Measurements from ENCODE around the gene FZD7. TPM values are rescaled to one million over a fixed set of nuclear protein-coding genes. Genes with fewer than 3 reads are reported as not detected.

FZD7 gene
- total RNA-seq, 1 donor from 2014 or later, result 1.3 TPM

DNA sequence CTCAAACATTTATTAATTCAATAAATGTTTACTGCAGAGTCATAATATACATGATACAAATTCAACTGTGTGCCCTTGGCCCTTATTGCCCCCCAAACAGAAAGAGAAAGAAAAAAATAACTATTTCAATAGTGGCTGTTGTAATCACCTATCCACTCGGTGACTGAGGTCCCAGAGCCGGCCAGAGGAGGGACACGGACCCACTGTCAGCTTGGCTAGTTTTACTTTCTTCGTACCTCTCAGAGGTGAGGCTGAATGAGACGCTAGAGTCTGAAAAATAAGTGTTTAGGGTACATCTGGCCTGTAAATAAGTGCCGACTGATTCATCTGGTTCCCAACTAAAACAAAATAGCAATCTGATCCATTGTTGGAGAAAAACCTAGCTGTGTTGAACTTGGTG is 31.3 kb upstream of the FZD7 start:
- no peak for DNase-seq
- Mint-ChIP-seq H3K27ac (no peak overlapping the region), H3K27me3 (no peaks in the 10 kb centered on the region), H3K9me3 (no peaks in the 10 kb centered on the region), H3K4me3 (no peak overlapping the region), H3K36me3 (ENCODE audit: low read depth) (no peaks in the 10 kb centered on the region), H3K4me1 (no peaks in the 10 kb centered on the region)
- intact Hi-C loops (cut with micrococcal nuclease), result no loop called here

DNA sequence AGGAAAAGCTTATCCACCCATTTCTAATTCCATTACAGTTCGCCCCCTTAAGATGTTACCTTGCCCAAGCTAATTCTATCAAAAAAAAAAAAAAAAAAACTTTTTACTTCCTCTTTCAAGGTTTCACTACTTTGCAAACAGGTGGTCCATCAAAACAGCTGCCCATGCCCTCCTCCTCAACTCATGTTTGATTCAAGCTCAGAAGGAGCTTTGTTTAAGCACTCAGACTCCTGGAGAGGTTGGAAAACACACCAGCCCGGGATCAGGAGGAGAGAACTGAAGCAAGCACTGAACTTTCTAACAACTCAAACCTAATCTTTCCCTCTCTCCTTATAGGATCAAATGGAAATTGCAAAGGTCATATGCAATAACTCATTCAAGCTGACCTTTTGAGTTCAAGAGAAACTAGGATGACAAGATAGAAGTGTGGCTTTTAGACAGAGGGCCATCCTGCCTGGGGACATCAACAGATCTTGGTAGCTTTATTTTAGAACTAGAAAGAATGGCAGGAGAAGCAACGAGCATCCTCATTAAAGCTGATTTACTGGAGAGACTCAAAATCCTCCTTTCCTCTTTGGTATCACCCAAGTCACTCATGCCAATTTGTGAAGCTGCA is 28.3 kb upstream of the FZD7 start:
- H3K4me3 Mint-ChIP-seq, result no peak overlapping the region
- no peak for DNase-seq
- H3K27me3 Mint-ChIP-seq, result peaks cover 13% of the 10 kb centered on the region
- intact Hi-C loops (cut with micrococcal nuclease), result no loop called here
- no peaks in the 10 kb centered on the region for H3K4me1 Mint-ChIP-seq
- no peaks in the 10 kb centered on the region for H3K9me3 Mint-ChIP-seq
- H3K27ac Mint-ChIP-seq, result no peak overlapping the region
- no peaks in the 10 kb centered on the region for H3K36me3 Mint-ChIP-seq (ENCODE audit: low read depth)

- H3K9me3 Mint-ChIP-seq, result no peaks in the 10 kb centered on the region
- no peak overlapping the region for H3K4me3 Mint-ChIP-seq
- intact Hi-C loops (cut with micrococcal nuclease), result no loop called here
- H3K4me1 Mint-ChIP-seq, result no peaks in the 10 kb centered on the region
- no peaks in the 10 kb centered on the region for H3K36me3 Mint-ChIP-seq (ENCODE audit: low read depth)
- peaks cover 16% of the 10 kb centered on the region for H3K27me3 Mint-ChIP-seq
- no peak for DNase-seq
- H3K27ac Mint-ChIP-seq, result no peak overlapping the region
Measured at GRCh38 chr2:202006301-202006700, 27.4 kb upstream of the FZD7 start.

DNA sequence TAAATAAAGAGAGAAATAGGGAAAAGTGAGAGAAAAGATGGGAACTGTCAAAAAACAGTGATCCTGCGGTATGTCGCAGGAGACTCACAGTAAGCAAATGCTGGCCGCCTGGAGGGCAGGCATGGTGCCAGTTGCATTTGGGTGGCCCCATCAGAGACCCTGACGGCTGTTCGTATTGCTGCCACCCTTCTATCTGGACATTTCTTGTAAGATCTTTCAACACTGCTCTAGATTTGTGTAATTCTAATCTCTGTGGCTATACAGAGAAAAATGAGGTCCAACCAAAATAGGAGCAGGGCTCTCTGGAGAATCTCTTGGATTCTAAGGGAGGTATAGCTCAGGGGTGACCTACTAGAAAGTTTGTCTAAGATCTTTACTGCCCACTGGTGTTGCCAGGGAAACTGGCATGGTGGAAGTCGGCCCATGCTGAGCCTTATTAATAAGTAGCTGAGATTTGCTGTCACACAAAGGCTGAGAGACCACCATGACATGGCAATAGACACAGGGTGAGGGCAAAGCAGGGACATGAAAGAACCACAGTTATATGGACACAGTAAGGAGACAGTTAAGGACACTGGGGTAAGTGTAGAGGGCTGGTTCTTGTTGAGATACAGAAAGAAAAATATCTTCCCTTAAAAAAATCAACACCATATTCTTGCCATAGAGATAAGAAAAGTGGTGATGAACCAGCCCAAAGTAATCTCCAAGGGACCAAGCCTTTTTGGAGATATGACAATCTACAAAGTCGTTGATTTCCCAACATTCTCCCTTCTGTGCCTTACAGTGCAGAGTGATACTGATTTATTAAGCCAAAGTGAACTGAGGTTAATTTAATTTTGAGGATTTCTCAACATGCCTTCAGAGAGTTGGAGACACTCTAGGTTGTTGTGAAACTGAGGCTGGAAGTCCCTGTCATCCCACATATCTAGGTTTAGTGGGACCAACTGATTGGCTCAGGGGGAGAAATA is 26.4 kb upstream of the FZD7 start:
- Mint-ChIP-seq H3K27me3 (peaks cover 22% of the 10 kb centered on the region), H3K4me3 (no peak overlapping the region), H3K36me3 (ENCODE audit: low read depth) (no peaks in the 10 kb centered on the region), H3K4me1 (no peaks in the 10 kb centered on the region), H3K9me3 (no peaks in the 10 kb centered on the region), H3K27ac (no peak overlapping the region)
- no peak for DNase-seq
- intact Hi-C loops (cut with micrococcal nuclease), result no loop called here

- intact Hi-C loops (cut with micrococcal nuclease), result no loop called here
Measured at GRCh38 chr2:202007983-202008354, 25.7 kb upstream of the FZD7 start.

GRCh38 chr2:202009019-202009481 is 24.6 kb upstream of the FZD7 start:
- no peak overlapping the region for H3K27ac Mint-ChIP-seq
- intact Hi-C loops (cut with micrococcal nuclease), result no loop called here
- DNase-seq, result no peak
- no peaks in the 10 kb centered on the region for H3K9me3 Mint-ChIP-seq
- H3K36me3 Mint-ChIP-seq (ENCODE audit: low read depth), result no peaks in the 10 kb centered on the region
- H3K27me3 Mint-ChIP-seq, result peaks cover 28% of the 10 kb centered on the region
- no peak overlapping the region for H3K4me3 Mint-ChIP-seq
- no peaks in the 10 kb centered on the region for H3K4me1 Mint-ChIP-seq

More at GRCh38 chr2:202007983-202008354, 25.7 kb upstream of the FZD7 start:
- Mint-ChIP-seq H3K27ac (no peak overlapping the region), H3K4me1 (no peaks in the 10 kb centered on the region), H3K27me3 (peaks cover 26% of the 10 kb centered on the region), H3K9me3 (no peaks in the 10 kb centered on the region), H3K4me3 (no peak overlapping the region), H3K36me3 (ENCODE audit: low read depth) (no peaks in the 10 kb centered on the region)
- DNase-seq, result no peak

DNA sequence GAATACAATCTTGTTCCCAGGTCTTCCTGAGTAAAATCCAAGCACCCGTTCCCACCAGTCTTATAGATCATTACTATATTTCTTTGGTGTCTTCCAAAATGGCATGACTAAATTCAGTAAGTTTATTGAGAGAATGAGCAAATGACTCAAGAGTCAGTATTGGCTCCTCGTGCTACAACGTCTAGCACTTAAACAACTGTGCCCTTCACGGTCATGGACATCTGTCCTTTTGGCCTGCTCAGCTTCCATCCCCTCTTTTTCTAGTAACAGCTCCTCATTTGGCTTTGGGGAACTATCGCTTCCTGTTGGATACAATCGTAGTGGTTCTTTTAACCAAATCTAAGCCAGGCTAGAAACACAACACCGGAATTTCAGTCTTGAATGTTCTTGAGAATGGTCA is 24.1 kb upstream of the FZD7 start:
- Mint-ChIP-seq H3K4me1 (no peaks in the 10 kb centered on the region), H3K27ac (no peak overlapping the region), H3K36me3 (ENCODE audit: low read depth) (no peaks in the 10 kb centered on the region), H3K27me3 (peaks cover 28% of the 10 kb centered on the region), H3K4me3 (no peak overlapping the region), H3K9me3 (no peaks in the 10 kb centered on the region)
- intact Hi-C loops (cut with micrococcal nuclease), result no loop called here
- DNase-seq, result no peak

DNA sequence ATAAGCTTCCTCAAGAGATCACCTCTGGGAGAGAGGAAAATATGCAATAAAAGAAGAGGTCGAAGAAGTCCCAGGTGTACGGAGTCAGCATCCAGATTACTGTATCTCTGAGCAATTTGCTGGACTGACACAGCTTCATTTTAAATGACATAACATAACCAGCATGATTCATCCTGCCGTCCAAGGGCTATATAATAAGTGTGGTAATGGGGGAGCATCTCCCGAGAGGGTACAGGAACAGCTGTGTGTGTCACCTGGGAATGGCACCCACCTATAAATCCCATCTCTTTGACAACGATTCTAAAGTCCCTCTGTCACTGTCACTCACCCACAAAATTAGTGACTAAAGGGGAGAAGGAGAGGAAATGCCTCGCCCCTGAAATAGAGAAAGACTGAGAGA is 19.3 kb upstream of the FZD7 start:
- intact Hi-C loops (cut with micrococcal nuclease), result no loop called here
- Mint-ChIP-seq H3K36me3 (ENCODE audit: low read depth) (no peaks in the 10 kb centered on the region), H3K27ac (no peak overlapping the region), H3K4me1 (no peaks in the 10 kb centered on the region), H3K27me3 (peaks cover 30% of the 10 kb centered on the region), H3K4me3 (no peak overlapping the region), H3K9me3 (no peaks in the 10 kb centered on the region)
- DNase-seq, result no peak

GRCh38 chr2:202014759-202015211 is 18.9 kb upstream of the FZD7 start:
- no peaks in the 10 kb centered on the region for H3K9me3 Mint-ChIP-seq
- intact Hi-C loops (cut with micrococcal nuclease), result no loop called here
- H3K36me3 Mint-ChIP-seq (ENCODE audit: low read depth), result no peaks in the 10 kb centered on the region
- H3K4me3 Mint-ChIP-seq, result no peak overlapping the region
- no peak overlapping the region for H3K27ac Mint-ChIP-seq
- no peaks in the 10 kb centered on the region for H3K4me1 Mint-ChIP-seq
- no peak for DNase-seq
- peaks cover 27% of the 10 kb centered on the region for H3K27me3 Mint-ChIP-seq

- Mint-ChIP-seq H3K27me3 (peaks cover 25% of the 10 kb centered on the region), H3K27ac (no peak overlapping the region), H3K9me3 (no peaks in the 10 kb centered on the region), H3K36me3 (ENCODE audit: low read depth) (no peaks in the 10 kb centered on the region), H3K4me1 (no peaks in the 10 kb centered on the region), H3K4me3 (no peak overlapping the region)
- intact Hi-C loops (cut with micrococcal nuclease), result no loop called here
- no peak for DNase-seq
Measured at GRCh38 chr2:202015471-202015870, 18.2 kb upstream of the FZD7 start.

GRCh38 chr2:202016579-202017227 is 17.0 kb upstream of the FZD7 start:
- intact Hi-C loops (cut with micrococcal nuclease), result no loop called here
- no peaks in the 10 kb centered on the region for H3K4me1 Mint-ChIP-seq
- no peaks in the 10 kb centered on the region for H3K9me3 Mint-ChIP-seq
- peaks cover 20% of the 10 kb centered on the region for H3K27me3 Mint-ChIP-seq
- DNase-seq, result no peak
- no peaks in the 10 kb centered on the region for H3K36me3 Mint-ChIP-seq (ENCODE audit: low read depth)
- no peak overlapping the region for H3K4me3 Mint-ChIP-seq
- H3K27ac Mint-ChIP-seq, result no peak overlapping the region

DNA sequence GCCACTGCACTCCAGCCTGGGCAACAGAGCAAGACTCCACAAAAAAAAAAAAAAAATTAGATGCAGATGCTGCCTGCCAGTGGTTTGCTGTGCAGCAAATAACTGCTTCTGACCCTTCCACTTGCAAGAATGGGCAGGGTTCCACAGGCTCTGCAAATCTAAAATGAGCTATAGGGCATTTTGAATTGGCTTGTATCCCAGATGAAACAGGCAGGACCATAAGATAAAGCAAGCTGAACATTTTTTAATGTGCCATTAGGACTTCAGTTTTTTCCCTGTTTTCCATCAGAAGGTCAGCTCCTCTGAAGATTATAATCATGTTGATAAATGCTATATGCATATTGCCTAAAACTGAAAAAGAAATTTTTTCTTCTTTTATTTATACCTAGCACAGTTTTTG is 15.7 kb upstream of the FZD7 start:
- H3K27ac Mint-ChIP-seq, result no peak overlapping the region
- no peaks in the 10 kb centered on the region for H3K4me1 Mint-ChIP-seq
- H3K9me3 Mint-ChIP-seq, result no peaks in the 10 kb centered on the region
- H3K36me3 Mint-ChIP-seq (ENCODE audit: low read depth), result no peaks in the 10 kb centered on the region
- intact Hi-C loops (cut with micrococcal nuclease), result no loop called here
- peaks cover 12% of the 10 kb centered on the region for H3K27me3 Mint-ChIP-seq
- no peak for DNase-seq
- H3K4me3 Mint-ChIP-seq, result no peak overlapping the region

DNA sequence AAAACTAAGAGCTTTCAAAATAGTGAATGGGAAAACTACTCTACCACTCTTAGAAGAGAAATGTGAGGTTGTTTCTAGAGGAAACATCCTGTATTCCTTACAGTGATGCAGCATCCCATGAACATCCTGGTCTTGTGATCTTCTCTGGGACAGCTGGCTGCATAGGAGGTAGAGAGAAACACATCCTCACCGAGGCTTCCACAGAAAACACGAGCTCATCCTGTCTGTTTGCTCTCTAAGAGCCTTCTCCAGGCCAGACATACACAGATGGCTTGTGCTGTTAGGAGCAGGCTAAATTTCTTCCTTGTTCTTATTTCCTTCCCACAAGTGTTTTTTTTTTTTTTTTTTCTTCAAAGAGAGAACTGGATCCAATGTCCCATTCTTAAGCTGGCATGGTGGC is 14.7 kb upstream of the FZD7 start:
- peaks cover 13% of the 10 kb centered on the region for H3K27me3 Mint-ChIP-seq
- no peak for DNase-seq
- no peaks in the 10 kb centered on the region for H3K36me3 Mint-ChIP-seq (ENCODE audit: low read depth)
- H3K4me3 Mint-ChIP-seq, result no peak overlapping the region
- intact Hi-C loops (cut with micrococcal nuclease), result no loop called here
- H3K9me3 Mint-ChIP-seq, result no peaks in the 10 kb centered on the region
- H3K27ac Mint-ChIP-seq, result no peak overlapping the region
- no peaks in the 10 kb centered on the region for H3K4me1 Mint-ChIP-seq
